DMS153 (cell line): ENCODE results near the gene GATB.

Experiments
- DNase-seq: peaks from one replicate; lab custom pipeline; 2025; lab: John Stamatoyannopoulos, UW

Gene GATB

GRCh38 chr4:151729731-151730559 is 30.9 kb downstream of the GATB start:
- no peak for DNase-seq

GRCh38 chr4:151728679-151729078 is 32.1 kb downstream of the GATB start:
- no peak for DNase-seq

- DNase-seq, result no peak
Measured at GRCh38 chr4:151728006-151728405, 32.8 kb downstream of the GATB start.

- no peak for DNase-seq
Measured at GRCh38 chr4:151727365-151727764, 33.4 kb downstream of the GATB start.

- no peak for DNase-seq
Measured at GRCh38 chr4:151725087-151725486, 35.7 kb downstream of the GATB start.

GRCh38 chr4:151721916-151722315 is 38.9 kb downstream of the GATB start:
- no peak for DNase-seq

GRCh38 chr4:151721466-151721865 is 39.3 kb downstream of the GATB start:
- peak; percentile 56 for DNase-seq

GRCh38 chr4:151719956-151720334 is 40.9 kb downstream of the GATB start:
- DNase-seq, result no peak

GRCh38 chr4:151718984-151719955 is 41.5 kb downstream of the GATB start:
- DNase-seq, result no peak

- no peak for DNase-seq
Measured at GRCh38 chr4:151717909-151718628, 42.7 kb downstream of the GATB start.

- no peak for DNase-seq
Measured at GRCh38 chr4:151717314-151717713, 43.5 kb downstream of the GATB start.

GRCh38 chr4:151716324-151716723 is 44.5 kb downstream of the GATB start:
- no peak for DNase-seq

GRCh38 chr4:151715881-151716280 is 44.9 kb downstream of the GATB start:
- DNase-seq, result no peak

- DNase-seq, result no peak
Measured at GRCh38 chr4:151712777-151713176, 48.0 kb downstream of the GATB start.

- DNase-seq, result no peak
Measured at GRCh38 chr4:151711646-151712045, 49.2 kb downstream of the GATB start.

- DNase-seq, result no peak
Measured at GRCh38 chr4:151709587-151709986, 51.2 kb downstream of the GATB start.

- no peak for DNase-seq
Measured at GRCh38 chr4:151709071-151709470, 51.7 kb downstream of the GATB start.

- DNase-seq, result no peak
Measured at GRCh38 chr4:151708100-151708499, 52.7 kb downstream of the GATB start.

- DNase-seq, result no peak
Measured at GRCh38 chr4:151703401-151703800, 57.4 kb downstream of the GATB start.

GRCh38 chr4:151702256-151702655 is 58.6 kb downstream of the GATB start:
- DNase-seq, result no peak

GRCh38 chr4:151700566-151701316 is 60.1 kb downstream of the GATB start:
- no peak for DNase-seq

- no peak for DNase-seq
Measured at GRCh38 chr4:151698213-151698612, 62.6 kb downstream of the GATB start.
